ENCODE measurements around the gene PDE8A.
"Not testable (repeated sequence)": the region's sequence is repeated elsewhere in the genome, so short reads cannot be mapped to it uniquely, and the experiment has no call there.

PDE8A gene

DNA sequence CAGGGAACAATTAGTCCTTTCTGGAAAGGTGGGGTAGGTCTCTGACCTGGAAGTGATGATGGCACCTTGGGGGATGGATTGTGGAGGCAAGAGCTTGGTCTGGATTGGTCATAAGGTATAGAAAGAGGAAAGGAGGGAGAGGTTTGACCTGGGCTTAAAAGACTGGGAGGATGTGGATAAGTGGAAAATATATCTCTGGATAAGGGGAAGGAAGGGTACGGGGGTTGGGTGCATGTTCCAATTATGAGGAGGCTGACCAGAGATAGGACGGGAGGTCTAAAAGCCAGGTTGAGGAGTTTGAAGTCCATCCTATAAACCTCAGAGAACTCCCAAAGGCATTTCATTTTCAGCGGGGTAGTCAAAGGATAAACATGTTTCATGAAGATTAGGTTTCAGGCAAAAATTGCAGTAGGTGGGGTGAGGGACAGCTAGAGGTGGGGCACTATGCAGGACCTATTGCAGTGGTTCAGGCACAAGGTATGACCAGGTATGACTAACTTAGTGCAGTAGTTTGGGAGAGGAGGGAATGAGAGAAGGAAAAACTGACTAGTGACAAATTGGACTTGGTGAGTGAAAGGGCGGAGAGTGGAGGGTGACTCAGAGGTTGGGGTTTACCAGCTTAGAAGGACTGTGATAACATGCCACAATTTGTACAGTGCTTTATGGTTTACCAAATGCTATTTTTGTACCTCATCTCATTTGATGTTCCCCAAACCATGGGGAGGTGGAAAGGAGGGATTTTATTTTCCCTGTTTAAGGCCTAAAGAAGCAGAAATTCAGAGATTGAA is 10.7 kb downstream of the PDE8A start:
- no peak for FAIRE-seq

DNA sequence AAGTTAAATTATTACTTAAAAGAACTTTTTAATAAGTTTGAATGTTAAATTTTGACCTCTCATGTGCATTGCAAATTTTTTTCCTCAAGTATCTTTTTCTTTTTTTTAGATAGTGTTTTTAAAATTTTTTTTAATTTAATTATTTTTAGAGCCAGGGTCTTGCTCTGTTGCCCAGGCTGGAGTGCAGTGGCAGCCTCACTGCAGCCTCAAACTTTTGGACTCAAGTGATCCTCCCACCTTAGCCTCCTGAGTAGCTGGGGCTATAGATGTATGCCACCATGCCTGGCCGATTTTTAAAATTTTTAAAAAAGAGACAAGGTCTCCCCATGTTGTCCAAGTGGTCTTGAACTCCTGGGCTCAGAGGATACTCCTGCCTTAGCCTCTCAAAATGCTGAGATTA is 14.4 kb downstream of the PDE8A start:
- FAIRE-seq, result no peak

DNA sequence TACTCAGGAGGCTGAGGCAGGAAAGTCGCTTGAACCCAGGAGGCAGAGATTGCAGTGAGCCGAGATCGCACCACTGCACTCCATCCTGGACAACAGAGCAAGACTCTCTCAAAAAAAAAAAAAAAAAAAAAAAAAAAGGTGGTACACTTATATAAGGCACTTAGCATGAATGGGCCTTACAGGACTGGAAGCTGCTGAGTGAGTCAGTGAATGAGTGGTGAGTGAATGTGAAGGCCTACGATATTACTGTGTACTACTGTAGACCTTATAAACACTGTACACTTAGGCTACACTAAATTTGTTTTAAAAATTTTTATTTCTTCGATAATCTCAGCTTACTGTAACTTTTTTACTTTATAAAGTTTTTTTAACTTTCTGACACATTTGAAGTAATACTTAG is 15.1 kb downstream of the PDE8A start:
- not testable (repeated sequence) for FAIRE-seq

DNA sequence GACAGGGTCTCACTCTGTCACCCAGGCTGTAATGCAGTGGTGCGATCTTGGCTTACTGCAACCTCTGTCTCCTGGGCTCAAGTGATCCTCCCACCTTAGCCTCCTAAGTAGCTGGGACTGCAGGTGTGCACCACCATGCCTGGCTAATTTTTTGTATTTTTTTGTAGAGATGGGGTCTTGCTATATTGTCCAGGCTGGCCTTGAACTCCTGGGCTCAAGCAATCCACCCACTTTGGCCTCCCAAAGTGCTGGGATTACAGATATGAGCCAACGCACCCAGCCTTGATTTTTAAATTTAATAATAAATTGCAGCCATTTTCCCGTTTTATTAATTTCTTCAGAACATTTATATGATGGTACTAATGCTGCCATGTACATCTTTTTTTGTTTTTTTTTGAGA is 15.6 kb downstream of the PDE8A start:
- FAIRE-seq, result not testable (repeated sequence)

DNA sequence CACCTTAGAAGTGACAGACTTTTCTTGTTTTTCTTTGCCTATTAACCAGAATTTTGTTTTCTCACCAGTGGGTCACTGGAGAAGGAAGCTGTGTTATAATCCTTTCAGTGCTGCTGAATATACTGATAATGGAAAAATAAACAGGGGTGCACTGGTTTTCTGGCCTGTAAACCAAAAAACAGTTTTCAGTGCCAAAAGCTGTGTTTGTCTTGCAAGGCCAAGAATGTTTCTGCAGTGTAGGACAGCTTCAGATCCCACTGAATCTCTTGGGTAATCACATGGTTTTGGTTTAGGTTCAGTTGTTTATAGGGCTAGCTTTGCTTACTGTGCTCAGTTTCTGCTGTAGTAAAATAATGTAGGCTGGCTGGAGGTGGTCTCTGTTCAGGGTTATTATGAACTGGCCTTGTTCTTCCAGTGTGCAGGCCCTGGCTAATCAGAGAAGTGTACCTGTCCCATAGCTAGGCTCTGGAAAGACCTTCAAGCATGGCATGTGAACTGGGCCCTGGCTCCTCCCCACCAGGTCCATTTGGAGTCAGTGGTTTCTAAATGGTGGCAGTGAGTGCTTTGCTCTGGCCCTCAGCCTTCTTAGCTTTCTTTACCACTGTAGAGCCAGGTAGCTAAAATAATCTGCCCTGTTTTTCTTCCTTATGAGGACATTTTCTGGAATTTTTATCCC is 18.7 kb downstream of the PDE8A start:
- FAIRE-seq, result no peak

DNA sequence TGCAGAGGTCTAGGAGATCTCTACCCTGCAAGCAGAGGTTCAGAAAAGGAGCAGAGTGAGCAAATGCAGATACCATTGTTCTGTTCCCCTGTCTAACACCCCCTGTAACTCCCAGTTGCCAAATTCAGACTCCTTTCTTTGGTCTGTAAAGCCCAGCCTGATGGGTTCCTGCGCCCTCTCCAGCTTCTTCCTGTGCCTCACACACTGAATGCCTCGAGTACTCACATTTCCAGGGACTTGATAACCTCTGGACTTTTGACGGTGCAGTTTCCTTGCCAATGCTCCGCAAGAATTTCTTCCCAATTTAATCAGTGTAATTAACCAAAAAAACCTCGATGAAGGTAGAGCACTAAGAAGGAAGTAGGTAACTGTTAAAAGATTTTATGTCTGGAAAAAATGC is 19.3 kb downstream of the PDE8A start:
- FAIRE-seq, result no peak

DNA sequence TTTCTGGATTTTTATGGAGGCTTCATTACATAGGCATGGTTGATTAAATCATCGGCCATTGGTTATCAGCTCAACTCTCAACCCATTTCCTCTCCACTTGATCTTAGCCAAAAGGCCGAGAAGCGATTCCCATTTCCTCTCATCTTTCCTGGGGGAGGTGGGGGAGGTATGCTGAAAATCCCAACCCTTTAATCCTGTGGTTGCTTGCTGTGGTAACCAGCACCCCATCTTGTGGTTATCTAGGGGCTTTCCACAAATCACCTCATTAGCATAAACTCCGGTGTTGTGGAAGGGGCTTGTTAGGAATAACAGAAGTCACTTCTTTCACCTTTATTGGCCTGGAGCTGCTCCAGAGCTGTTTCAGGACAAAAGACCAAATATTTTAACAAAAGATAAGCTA is 20.9 kb downstream of the PDE8A start:
- FAIRE-seq, result no peak

DNA sequence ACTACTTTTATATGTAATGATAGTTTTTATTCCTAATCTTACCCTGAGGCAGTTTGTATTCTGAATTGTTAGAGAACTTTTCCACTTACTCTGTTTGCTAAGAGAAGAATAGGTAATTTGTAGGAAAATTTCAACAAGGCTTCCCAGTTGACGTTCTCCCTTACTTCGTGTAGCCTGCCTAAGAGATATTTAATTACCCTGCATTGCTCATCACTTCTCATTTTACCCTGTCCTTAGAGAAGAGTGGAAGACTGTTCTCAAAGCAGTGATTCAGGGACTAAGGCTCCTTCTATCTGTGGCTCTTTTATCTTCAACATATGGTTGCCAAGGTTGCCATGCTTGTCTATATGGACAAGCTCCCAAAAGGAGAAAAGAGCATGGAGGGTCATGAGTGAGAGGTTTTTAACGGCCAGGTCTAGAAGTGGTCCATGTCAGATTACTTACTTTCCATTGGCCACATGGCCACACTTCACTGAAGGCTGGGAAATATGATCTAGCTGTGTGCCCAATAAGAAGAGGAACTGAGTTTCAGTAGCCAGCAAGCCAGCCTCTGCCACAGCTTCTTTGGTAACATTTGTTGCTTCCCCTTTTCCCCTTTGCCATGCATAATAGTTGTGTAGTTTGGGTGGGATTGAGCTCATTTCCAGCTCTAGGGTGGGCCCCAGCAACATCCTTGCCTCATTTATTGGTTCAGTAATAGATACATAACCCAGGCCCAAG is 22.1 kb downstream of the PDE8A start:
- no peak for FAIRE-seq

DNA sequence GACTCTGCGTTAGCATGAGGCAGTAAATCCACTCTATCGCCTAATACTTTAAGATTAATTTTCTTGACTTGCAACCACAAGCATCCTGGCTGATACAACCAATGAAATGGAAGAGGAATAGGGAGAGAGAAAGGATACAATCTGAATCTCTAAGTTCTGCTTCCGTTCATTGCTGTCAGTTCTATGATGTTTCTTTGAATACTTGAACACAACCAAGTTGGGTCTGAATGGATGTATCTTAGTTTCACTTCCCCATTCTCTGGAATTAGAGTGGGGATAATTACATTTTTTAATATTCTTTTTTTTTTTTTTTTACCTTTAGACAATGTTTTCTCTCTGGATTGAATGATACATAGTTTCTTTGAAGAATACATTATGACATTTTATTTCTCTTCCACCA is 22.9 kb downstream of the PDE8A start:
- FAIRE-seq, result no peak

DNA sequence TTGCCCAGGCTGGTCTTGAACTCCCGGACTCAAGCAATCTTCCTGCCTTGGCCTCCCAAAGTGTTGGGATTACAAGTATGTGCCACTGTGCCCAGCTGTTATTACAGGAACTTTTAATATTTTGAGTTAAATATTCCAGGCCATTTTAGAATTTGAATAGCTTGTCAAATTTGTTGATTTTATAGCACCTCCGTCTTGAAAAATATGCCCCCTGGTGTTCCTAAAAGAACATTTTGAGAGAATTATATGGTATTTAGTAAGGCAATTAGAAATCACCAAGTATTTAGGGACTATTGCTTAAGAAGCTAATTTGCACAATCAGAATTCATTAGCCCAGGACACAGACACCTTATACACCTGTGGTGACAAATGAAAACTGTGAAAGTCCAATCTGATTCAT is 23.7 kb downstream of the PDE8A start:
- no peak for FAIRE-seq

DNA sequence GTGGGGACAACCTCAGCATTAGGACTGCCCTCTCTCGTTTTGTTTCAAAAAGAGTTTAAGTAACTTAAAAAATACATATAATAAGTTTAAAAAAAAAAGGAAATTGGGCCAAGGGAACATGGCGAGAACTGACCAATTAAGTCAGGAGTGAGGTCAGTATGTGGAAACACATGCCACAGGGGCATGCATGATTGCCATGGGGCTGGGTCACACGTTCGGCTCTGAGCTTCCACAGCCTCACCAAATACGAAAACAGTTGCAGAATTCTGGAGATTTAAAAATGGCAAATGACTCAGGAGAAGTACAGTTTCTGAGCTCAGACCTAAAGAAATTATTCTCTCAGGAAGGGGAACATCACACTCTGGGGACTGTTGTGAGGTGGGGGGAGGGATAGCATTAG is 24.1 kb downstream of the PDE8A start:
- FAIRE-seq, result no peak

DNA sequence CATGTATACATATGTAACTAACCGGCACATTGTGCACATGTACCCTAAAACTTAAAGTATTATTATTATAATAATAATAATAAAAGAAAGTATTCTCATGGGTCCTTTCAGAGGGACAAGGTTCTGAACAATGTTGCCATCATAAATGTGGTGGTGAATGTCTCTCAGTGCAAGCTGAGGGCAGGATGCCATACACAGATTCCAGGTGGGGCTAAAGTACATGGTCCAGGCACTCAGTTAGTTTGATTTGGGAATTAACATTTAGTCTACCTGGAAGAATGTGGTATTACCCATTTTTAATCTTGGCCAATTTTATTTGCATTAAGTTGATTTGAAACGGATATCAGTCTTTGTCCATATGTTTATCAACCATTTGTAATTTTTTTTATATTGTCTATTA is 24.5 kb downstream of the PDE8A start:
- FAIRE-seq, result no peak

DNA sequence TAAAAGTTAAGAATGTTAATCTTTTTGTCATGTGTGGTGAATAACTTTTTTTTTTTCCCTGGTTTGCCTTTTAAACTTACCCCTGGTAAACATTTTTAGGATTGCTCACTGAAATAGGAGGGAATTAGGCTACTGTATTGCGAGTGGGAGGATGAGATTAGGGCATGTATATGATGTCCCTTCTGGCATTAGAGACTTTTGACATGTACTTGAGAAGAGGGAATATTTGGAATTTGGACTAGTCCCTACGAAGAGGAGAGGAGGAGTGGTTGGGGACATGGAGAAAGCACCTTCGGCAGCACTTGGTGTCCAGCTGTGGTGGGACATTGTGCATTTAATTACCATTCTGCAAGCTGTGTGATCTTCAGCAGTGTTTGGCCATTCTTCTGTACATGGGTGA is 25.0 kb downstream of the PDE8A start:
- no peak for FAIRE-seq

DNA sequence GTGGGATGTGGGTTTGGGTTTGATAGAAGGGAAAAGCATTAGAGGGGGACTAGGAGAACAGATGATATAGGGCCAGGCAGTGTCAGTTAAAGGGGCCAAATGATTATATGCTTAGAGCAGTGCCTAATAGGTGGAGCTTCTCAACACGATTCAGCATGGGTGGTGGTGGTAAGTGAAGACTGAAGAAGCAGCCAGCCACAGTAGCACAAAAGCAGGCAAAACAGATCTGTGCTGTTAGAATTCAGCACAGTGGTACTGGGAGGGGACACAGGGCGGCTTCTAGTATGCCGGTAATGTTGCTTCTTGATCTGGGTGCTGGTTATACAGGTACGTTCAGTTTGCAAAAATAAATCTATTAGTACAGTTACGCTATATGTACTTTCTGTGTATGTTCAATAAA is 25.5 kb downstream of the PDE8A start:
- FAIRE-seq, result no peak

DNA sequence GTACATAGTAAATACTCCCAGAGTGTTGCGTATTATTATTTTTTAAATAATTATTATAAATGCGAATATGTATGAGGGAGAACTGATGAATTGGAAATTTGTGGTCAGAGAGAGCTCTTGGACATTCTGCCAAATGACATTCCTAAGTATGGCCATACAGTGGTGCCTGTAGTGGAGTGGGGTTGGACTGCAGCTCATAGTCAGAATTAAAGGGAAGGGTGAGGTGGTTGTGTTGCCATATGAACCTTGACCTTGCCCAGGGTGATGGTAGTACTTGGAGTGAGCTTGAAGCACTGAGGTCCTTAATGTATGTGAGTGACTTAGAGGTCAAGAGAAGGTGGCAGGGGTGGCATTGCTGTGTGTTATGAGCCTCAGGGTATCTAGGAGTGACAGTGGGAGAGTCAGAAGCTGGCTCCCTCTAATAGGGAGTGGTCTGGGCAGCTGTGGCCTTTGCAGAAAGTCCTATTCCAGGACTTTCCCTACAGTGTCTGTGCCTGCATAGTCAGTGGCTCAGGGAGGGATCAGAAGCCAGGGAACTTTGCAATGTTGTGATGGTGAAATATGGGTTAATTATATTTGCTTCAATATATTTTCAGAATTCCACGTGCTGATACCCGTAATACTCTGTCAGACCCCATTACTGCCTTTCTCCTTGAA is 26.2 kb downstream of the PDE8A start:
- FAIRE-seq, result no peak

DNA sequence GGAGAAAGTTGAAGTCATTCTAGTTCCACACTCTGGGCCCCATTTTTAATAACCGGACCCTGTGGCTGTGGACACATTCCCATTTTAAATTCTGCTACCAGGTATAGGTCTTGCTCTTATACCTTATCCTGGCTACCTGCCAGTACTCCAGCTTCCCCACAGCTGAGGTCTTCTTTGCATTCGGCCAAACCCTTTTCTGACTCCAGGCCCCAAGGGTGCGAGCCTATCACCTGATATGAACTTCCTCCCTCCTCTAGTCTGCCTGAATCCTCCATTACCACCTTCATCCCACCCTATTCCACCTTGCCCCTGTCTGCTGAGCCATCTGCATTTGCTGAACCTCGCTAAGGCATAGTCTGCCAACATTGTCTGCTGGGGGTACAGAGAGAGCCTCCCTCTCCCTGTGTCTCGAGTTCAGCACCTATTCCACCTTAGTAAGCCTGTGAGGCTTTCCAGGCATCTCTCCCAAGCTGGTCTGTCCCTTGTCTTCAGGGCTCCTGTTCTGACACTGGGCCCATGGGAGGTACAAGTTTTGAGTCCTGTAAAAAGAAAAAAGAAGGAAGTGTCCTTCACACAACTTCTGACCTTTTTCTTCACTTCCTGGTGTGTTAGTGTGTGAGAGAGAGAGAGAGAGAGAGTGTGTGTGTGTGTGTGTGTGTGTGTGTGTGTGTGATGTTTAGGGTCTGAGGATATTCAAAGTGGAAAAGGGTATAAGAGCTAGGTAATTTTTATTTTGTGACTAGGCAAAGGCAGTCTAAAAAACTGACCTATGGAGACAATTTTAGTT is 27.0 kb downstream of the PDE8A start:
- no peak for FAIRE-seq

DNA sequence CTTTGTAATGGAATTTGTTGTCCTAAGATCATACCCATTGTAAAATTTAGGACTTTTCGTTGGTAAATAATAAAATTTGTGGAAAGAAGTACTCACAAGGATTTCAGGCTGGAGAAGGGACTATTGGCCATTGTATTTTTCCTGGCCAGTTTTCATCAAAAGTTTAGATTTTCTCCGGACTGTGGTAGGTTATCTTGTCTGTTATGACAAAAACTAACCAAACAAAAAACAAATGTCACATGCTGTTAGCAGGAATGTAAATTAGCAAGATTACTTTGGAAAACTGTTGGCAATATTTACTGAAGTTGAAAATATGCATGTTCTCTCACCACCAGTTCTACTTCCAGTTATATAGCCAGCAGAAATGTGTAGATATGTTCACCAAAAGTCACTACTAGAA is 27.8 kb downstream of the PDE8A start:
- no peak for FAIRE-seq

DNA sequence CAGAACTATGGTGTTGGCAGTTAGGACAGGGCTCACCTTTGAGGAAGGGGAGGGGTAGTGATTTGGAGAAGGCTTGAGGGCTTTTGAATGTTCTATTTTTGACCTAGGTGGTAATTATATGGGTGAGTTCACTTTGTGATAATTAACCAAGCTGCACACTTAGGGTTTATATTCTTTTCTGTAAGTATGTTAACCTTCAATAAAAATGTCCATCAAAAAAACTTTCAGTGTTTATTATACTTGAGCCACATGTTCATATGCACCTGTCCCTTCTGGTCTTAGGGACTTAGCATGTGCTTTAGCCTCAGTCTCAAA is 28.4 kb downstream of the PDE8A start:
- no peak for FAIRE-seq

DNA sequence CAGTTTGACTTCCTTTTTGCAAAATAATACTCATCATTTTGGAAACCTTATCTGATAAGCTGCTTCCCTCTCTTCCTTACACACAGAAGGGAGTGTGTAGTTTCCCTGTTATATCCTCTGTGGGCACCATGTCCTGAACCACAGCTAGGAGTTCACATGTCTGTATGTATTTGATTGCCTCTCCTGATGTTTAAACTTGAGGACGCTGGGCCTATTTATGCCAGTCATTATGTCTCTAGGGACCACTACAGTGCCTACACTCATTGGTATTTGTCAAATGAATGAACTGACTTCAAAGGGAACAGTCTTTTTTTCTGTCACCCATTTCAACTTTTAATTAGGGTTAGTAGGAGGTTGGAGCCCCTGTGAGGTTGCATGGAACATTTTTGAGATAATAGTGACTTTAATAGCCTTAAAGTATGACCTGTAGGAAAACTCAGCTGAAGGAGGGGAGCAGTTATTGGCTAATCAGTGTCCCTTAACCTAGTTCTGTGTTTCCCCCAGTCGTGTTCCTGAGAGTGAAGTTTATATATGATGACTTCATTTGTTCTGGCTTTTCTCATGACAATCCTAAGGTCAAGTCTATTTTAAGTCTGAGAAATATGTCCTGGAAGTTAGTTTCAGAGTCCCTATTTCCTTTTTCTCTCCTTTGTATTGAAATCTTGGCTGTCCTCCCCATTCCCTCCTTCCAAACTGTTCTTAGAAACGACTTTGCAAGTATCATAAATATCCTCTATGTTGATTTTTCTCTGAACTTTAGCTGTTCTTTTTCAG is 28.9 kb downstream of the PDE8A start:
- no peak for FAIRE-seq

DNA sequence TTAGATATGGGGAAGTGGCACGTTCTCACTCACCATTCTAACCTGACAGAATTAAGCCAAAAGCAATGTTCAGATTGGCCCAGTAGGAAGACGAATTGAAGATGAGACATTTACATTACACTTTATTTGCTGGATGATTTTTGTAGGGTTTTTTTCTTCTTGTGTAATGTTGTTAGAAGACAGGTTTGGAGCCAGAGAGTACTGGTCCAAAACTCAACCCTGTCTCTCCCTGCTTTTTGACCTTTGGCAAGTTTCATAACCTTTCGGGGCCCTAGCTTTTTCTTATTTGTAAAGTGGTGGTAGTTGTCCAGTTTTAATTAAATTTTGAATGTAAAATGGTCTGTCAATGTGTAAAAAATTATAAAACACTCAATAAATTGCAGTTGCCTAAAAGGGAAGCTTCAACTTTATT is 29.5 kb downstream of the PDE8A start:
- no peak for FAIRE-seq

DNA sequence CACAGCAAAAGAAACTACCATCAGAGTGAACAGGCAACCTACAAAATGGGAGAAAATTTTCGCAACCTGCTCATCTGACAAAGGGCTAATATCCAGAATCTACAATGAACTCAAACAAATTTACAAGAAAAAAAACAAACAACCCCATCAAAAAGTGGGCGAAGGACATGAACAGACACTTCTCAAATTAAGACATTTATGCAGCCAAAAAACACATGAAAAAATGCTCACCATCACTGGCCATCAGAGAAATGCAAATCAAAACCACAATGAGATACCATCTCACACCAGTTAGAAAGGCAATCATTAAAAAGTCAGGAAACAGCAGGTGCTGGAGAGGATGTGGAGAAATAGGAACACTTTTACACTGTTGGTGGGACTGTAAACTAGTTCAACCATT is 30.1 kb downstream of the PDE8A start:
- FAIRE-seq, result not testable (repeated sequence)

DNA sequence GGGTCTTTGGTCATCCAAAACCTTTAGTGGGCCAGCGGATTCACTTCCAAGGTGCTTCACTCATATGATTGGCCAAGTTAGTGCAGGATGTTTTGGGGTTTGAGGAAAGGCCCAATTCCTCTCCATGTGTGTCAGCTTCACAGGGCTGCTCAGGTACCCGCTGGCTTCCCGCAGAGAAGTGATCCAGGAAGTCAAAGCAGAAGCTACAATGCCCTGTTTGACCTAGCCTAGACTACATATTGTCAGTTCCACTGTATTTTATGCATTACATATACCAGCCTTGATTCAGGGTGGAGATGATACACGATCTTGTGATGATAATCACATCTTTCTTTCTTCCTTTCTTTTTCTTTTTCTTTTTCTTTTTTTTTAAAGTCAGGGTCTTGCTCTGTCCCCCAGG is 32.1 kb downstream of the PDE8A start:
- FAIRE-seq, result no peak
